Measurements from ENCODE around the gene JTB.

DNA sequence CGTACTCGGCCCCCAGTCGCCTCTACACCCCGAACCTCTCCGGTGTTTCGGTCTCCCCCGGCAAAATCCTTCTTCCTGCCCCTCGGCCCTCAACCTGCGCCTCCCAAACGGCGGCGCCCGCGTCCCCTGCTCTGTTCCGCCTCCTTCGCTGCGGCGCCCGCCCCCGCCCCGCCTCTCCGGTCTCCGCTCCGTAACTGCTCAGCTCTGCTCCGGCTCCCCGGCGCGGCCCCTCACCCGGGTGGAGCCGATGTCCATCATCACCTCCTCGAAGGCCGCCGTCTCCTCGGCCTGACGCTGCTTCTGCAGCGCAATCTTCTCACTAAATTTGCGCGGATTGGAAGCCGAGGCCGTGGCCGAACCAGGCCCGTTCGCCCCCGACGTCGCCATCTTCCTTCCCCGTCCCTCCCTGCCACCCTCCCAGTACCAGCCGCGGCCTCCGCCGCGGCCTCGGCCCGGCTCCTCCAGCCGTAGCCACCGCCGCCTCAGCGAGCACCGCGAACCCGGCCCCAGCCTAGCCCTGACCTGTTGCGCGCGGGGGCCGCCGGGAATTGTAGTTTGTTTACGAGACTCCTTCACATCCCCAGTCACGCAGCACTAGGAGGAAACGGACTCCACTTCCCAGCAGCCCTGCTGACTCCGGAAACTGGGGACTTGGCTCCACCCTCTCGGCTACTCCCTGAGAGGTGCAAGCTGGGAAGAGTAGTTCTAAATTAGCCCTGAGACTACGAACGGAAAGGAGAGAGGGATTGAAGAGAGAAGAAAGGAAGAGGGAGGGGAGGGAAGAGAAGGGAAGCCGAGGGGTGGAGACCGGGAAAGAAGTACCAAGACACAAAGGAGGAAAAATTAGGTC lies 19.1 kb downstream of the JTB start, which contains the start of gene CRTC2:
- no peak for TF ChIP-seq CTCF (IDR thresholded peaks at IDR 0.05)
- TF ChIP-seq, protein P1, sequence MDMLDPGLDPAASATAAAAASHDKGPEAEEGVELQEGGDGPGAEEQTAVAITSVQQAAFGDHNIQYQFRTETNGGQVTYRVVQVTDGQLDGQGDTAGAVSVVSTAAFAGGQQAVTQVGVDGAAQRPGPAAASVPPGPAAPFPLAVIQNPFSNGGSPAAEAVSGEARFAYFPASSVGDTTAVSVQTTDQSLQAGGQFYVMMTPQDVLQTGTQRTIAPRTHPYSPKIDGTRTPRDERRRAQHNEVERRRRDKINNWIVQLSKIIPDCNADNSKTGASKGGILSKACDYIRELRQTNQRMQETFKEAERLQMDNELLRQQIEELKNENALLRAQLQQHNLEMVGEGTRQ (IDR thresholded peaks at IDR 0.05) = no peak
- no peak for TF ChIP-seq RFX5 (IDR thresholded peaks at IDR 0.05)
- TF ChIP-seq, protein P2, sequence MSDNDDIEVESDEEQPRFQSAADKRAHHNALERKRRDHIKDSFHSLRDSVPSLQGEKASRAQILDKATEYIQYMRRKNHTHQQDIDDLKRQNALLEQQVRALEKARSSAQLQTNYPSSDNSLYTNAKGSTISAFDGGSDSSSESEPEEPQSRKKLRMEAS (IDR thresholded peaks at IDR 0.05) = peak; percentile 58
- 0 out of 2 replicates have a peak, but pooled peaks have one; percentile 37 for TF ChIP-seq HOXB5 (CRISPR knock-in tag; IDR thresholded peaks at IDR 0.05)
